OCI-LY7 (cell line): ENCODE results near the gene HAND2.

Source experiments
- EZH2phosphoT487 ChIP-seq: fragments of 200-600 bp; sonication (generic); IDR thresholded peaks from 2 replicates; pipeline ENCODE4 v1.6.1; 2018; ENCODE audit warnings: low read depth, borderline replicate concordance, mild to moderate bottlenecking, mixed run types, antibody characterized with exemption, low read length, moderate library complexity, mixed read lengths
- TF ChIP-seq, protein P1 (sequence below): fragments of 200-600 bp; sonication (generic); conservative IDR thresholded peaks from 2 replicates; pipeline ENCODE4 v1.5.1; 2014; ENCODE audit warnings: mild to moderate bottlenecking, antibody characterized with exemption, low read length, moderate library complexity, mixed read lengths

DNA sequence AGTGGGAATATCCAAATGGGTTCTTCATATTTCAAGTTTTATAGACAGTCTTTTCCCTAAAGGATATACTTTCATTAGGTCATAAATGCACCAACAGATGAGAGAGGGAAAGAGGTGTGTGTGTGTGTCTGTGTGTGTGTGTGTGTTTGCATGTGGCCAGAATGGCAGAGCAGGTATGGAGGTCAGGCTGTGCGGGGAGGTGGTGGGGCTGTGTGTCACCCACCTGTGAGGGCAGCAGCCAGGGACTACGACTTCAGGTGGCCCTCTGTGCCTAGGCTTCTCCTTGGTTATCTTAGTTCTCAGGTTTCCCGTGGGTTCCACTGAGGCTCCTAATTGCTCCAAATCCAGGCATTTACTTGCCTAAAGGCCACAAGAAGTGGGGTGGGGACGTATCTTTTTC lies 14.6 kb downstream of the HAND2 start:
- no peak for TF ChIP-seq EZH2phosphoT487
- TF ChIP-seq, protein P1, sequence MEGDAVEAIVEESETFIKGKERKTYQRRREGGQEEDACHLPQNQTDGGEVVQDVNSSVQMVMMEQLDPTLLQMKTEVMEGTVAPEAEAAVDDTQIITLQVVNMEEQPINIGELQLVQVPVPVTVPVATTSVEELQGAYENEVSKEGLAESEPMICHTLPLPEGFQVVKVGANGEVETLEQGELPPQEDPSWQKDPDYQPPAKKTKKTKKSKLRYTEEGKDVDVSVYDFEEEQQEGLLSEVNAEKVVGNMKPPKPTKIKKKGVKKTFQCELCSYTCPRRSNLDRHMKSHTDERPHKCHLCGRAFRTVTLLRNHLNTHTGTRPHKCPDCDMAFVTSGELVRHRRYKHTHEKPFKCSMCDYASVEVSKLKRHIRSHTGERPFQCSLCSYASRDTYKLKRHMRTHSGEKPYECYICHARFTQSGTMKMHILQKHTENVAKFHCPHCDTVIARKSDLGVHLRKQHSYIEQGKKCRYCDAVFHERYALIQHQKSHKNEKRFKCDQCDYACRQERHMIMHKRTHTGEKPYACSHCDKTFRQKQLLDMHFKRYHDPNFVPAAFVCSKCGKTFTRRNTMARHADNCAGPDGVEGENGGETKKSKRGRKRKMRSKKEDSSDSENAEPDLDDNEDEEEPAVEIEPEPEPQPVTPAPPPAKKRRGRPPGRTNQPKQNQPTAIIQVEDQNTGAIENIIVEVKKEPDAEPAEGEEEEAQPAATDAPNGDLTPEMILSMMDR: no peak
